Activated naive CD4-positive, alpha-beta T cell treated with anti-CD3 and anti-CD28 coated beads for 36 hours (primary cell): ENCODE results near the gene CCDC40. TPM values are rescaled to one million over a fixed set of nuclear protein-coding genes. Genes with fewer than 3 reads are reported as not detected.
"Not testable (repeated sequence)": the region's sequence is repeated elsewhere in the genome, so short reads cannot be mapped to it uniquely, and the experiment has no call there.

ENCODE experiments used
- CTCF ChIA-PET: fragments of 350-600 bp; sonication (Branson Sonifier 250); formaldehyde crosslinking; loops from one replicate; lab custom pipeline; 2021; ENCODE audit warnings: antibody characterized with exemption; lab: Charles Lee
- DNase-seq: peaks from one replicate; pipeline ENCODE4 v3.0.0-alpha.2; 2020
- H3K27ac Mint-ChIP-seq: one replicate; pipeline ENCODE4 v1.8.0; 2021; ENCODE audit warnings: mild to moderate bottlenecking, mixed read lengths
- H3K27me3 Mint-ChIP-seq: one replicate; pipeline ENCODE4 v1.8.0; 2021; ENCODE audit warnings: low read depth, mixed read lengths
- H3K36me3 Mint-ChIP-seq: one replicate; pipeline ENCODE4 v1.8.0; 2021; ENCODE audit warnings: low read depth, mixed read lengths
- H3K4me1 Mint-ChIP-seq: one replicate; pipeline ENCODE4 v1.8.0; 2021; ENCODE audit warnings: low read depth, mixed read lengths
- H3K4me3 Mint-ChIP-seq: one replicate; pipeline ENCODE4 v1.8.0; 2021; ENCODE audit warnings: mild to moderate bottlenecking, moderate library complexity, mixed read lengths
- H3K9me3 Mint-ChIP-seq: one replicate; pipeline ENCODE4 v1.8.0; 2021; ENCODE audit warnings: mixed read lengths
- intact Hi-C: fragments of 100-400 bp; cut with micrococcal nuclease; formaldehyde crosslinking; loops from one replicate; pipeline ENCODE4 v1.15.1; 2023
- total RNA-seq, 2 experiments: library from RNA; stranded (reverse); gene quantifications; one replicate each; pipeline ENCODE4 v1.2.3, GENCODE V29; 2021

Gene CCDC40
- total RNA-seq, 2 experiments from 2014 or later, result 0.32 TPM; not detected in 1

DNA sequence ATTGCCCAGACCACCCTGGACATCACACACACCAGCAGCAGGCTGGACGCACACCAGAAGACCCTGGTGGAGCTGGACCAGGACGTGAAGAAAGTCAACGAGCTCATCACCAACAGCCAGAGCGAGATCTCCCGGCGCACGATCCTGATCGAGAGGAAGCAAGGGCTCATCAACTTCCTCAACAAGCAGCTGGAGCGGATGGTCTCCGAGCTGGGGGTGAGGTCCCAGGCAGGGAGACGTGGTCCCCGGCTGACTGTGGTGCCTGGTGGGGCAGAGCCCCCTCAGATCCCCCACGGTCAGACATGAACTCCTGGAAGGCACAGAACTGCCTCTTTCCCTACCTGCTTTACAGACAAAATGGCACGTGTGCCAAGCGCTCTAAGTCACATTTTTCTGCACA, 48.3 kb downstream of the CCDC40 start:
- H3K36me3 Mint-ChIP-seq, result no peaks in the 10 kb centered on the region
- peaks cover 3% of the 10 kb centered on the region for H3K4me1 Mint-ChIP-seq
- H3K27me3 Mint-ChIP-seq, result no peaks in the 10 kb centered on the region
- CTCF ChIA-PET, result interaction anchor here (0.6 to 0.9 kb wide), 2 partner anchors 17 to 78 kb away, joined by 3 read pairs; no protein-coding TSS in a partner anchor
- H3K27ac Mint-ChIP-seq, result no peak overlapping the region
- no peak for DNase-seq
- no peak overlapping the region for H3K4me3 Mint-ChIP-seq
- no peaks in the 10 kb centered on the region for H3K9me3 Mint-ChIP-seq
- intact Hi-C loops, result loop anchor here (5.0 kb wide), 3 partner anchors 63 to 168 kb away; partner anchors contain the start of gene EIF4A3

- Mint-ChIP-seq H3K27me3 (no peaks in the 10 kb centered on the region), H3K27ac (no peak overlapping the region), H3K4me3 (no peak overlapping the region), H3K9me3 (no peaks in the 10 kb centered on the region), H3K4me1 (peaks cover 3% of the 10 kb centered on the region), H3K36me3 (no peaks in the 10 kb centered on the region)
- intact Hi-C loops, result no loop called here
- no peak for DNase-seq
- CTCF ChIA-PET, result no interaction called here
Measured at GRCh38 chr17:80086081-80086480, 49.6 kb downstream of the CCDC40 start.

DNA sequence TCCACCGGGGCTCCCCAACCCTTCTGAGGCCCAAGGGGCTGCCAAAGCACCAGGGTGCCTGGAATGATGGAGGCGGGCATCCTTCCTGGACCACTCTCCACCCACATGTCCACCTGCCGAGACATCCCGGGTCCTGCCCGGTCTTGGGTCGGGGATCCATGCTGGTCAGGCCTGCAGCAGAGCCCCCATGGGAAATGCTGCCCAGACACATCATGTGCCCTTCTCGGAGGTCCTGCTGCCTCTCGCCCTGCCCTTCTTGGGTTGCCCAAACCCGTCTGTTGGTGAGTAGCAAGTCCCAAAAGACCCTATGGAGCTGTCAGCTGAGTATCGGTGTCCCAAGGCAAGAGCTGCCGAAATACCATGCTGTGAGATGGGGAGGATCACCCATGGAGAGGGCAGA, 50.2 kb downstream of the CCDC40 start:
- Mint-ChIP-seq H3K4me3 (no peak overlapping the region), H3K27me3 (no peaks in the 10 kb centered on the region), H3K4me1 (peaks cover 3% of the 10 kb centered on the region), H3K27ac (no peak overlapping the region), H3K9me3 (no peaks in the 10 kb centered on the region), H3K36me3 (no peaks in the 10 kb centered on the region)
- intact Hi-C loops, result no loop called here
- CTCF ChIA-PET, result no interaction called here
- no peak for DNase-seq

- CTCF ChIA-PET, result no interaction called here
- H3K27me3 Mint-ChIP-seq, result no peaks in the 10 kb centered on the region
- intact Hi-C loops, result no loop called here
- H3K4me1 Mint-ChIP-seq, result peaks cover 3% of the 10 kb centered on the region
- DNase-seq, result no peak
- H3K27ac Mint-ChIP-seq, result no peak overlapping the region
- no peaks in the 10 kb centered on the region for H3K9me3 Mint-ChIP-seq
- H3K4me3 Mint-ChIP-seq, result no peak overlapping the region
- no peaks in the 10 kb centered on the region for H3K36me3 Mint-ChIP-seq
Measured at GRCh38 chr17:80087346-80088265, 51.2 kb downstream of the CCDC40 start.

DNA sequence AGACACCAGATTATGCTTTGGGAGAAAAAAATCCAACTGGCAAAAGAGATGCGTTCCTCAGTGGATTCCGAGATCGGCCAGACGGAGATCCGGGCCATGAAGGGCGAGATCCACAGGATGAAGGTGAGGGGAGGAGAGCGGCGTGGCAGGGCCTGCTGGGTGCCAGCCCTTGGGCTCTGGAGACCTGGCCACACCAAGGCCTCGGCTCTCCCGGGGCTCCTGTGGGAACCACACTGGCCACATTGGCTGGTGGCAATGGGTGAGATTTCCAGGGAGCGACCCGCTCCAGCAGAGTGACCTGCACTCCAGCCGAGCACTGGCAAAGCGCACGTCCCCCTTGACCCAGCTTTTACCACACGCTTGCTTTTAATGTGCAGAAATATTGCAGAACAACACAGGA, 53.3 kb downstream of the CCDC40 start:
- CTCF ChIA-PET, result interaction anchor here (0.6 kb wide), 1 partner anchor 56 kb away, joined by 3 read pairs; no protein-coding TSS in a partner anchor
- DNase-seq, result no peak
- intact Hi-C loops, result no loop called here
- no peak overlapping the region for H3K27ac Mint-ChIP-seq
- H3K4me1 Mint-ChIP-seq, result no peaks in the 10 kb centered on the region
- no peaks in the 10 kb centered on the region for H3K9me3 Mint-ChIP-seq
- H3K27me3 Mint-ChIP-seq, result no peaks in the 10 kb centered on the region
- no peaks in the 10 kb centered on the region for H3K36me3 Mint-ChIP-seq
- H3K4me3 Mint-ChIP-seq, result no peak overlapping the region

- H3K27ac Mint-ChIP-seq, H3K27me3 Mint-ChIP-seq, H3K36me3 Mint-ChIP-seq, DNase-seq, intact Hi-C loops, H3K9me3 Mint-ChIP-seq, H3K4me1 Mint-ChIP-seq, H3K4me3 Mint-ChIP-seq: not testable (repeated sequence)
- CTCF ChIA-PET, result interaction anchor here (0.6 kb wide), 1 partner anchor 55 kb away, joined by 3 read pairs; no protein-coding TSS in a partner anchor
Measured at GRCh38 chr17:80090164-80090563, 53.7 kb downstream of the CCDC40 start.

DNA sequence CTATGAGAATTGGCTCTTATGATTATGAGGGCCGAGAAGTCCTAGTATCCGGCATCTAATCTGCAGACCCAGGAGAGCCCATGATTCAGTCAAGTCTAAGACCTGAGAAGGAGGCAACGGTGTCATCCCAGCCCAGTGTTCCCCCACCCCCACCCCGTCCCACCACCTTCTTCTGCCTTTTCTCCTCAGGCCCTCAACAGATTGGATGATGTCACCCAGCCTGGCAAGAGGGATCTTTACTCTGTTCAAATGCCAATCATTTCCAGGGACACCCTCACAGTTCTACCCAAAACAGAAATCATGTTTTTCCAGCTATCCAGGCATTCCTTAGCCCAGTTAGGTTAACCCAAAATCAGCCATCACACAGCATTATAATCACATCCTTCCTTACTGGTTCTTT, 54.9 kb downstream of the CCDC40 start:
- H3K36me3 Mint-ChIP-seq, result no peaks in the 10 kb centered on the region
- CTCF ChIA-PET, result interaction anchor here (1.5 to 1.9 kb wide), 2 partner anchors 9 to 10 kb away, joined by 6 to 9 read pairs; partner anchors contain the start of gene GAA
- DNase-seq, result no peak
- H3K4me1 Mint-ChIP-seq, result no peaks in the 10 kb centered on the region
- intact Hi-C loops, result no loop called here
- no peak overlapping the region for H3K27ac Mint-ChIP-seq
- no peaks in the 10 kb centered on the region for H3K9me3 Mint-ChIP-seq
- H3K27me3 Mint-ChIP-seq, result no peaks in the 10 kb centered on the region
- no peak overlapping the region for H3K4me3 Mint-ChIP-seq

DNA sequence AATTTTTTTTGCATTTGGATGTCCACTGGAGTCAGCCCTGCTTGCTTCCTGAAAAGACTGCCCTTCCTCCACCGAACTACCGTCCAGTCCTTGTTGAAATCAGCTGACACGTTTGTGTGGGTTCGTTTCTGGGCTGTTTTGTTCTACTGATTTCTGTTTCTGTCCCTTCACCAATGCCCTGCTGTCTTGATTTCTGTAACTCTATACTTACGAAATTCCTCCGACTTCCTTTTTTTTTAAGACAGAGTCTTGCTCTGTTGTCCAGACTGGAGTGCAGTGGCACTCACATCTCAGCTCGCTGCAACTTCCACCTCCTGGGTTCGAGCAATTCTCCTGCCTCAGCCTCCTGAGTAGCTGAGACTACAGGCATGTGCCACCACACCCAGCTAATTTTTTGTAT, 56.5 kb downstream of the CCDC40 start:
- intact Hi-C loops, result no loop called here
- no peak overlapping the region for H3K4me3 Mint-ChIP-seq
- CTCF ChIA-PET, result interaction anchor here (0.6 to 1.9 kb wide), 4 partner anchors 9 to 482 kb away, joined by 3 to 9 read pairs (median 4); partner anchors contain the start of gene GAA
- no peak overlapping the region for H3K27ac Mint-ChIP-seq
- no peaks in the 10 kb centered on the region for H3K27me3 Mint-ChIP-seq
- no peak for DNase-seq
- H3K9me3 Mint-ChIP-seq, result no peaks in the 10 kb centered on the region
- no peaks in the 10 kb centered on the region for H3K4me1 Mint-ChIP-seq
- H3K36me3 Mint-ChIP-seq, result no peaks in the 10 kb centered on the region

GRCh38 chr17:80095038-80095843, 58.8 kb downstream of the CCDC40 start:
- H3K27ac Mint-ChIP-seq, result no peak overlapping the region
- intact Hi-C loops, result no loop called here

DNA sequence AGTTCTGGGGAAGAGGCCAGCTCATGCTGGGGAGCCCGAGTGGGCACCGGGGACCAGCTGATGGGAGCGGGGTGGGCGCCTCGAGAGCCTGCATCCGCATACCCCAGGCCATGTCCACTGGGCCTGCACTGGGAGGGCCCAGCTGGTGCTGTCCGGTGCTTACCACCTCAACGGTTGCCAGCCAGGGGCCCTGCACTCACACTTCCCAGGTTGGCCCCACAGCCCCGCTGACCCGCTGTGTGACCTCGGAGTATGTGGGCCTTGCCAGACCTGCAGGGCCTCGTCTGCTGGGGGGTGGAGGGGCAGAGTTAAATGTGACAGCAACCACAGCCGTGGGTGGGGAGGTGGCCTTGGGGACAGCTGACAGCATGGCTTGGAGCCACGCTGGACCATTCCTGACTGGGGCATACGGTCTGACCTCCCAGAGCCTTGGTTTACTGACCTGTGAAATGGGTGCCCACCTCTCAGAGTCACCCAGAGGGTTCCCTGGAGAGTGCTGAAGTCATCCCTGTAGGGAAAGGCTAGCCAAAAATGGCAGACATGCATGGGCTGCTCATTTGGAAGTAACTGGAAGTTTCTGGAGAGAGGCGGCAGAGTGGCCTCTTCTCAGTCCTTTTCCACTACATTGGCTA, 59.5 kb downstream of the CCDC40 start:
- no peak overlapping the region for H3K4me3 Mint-ChIP-seq
- no peaks in the 10 kb centered on the region for H3K27me3 Mint-ChIP-seq
- no peak overlapping the region for H3K27ac Mint-ChIP-seq
- CTCF ChIA-PET, result no interaction called here
- DNase-seq, result no peak
- H3K36me3 Mint-ChIP-seq, result no peaks in the 10 kb centered on the region
- peaks cover 14% of the 10 kb centered on the region for H3K4me1 Mint-ChIP-seq
- intact Hi-C loops, result no loop called here
- no peaks in the 10 kb centered on the region for H3K9me3 Mint-ChIP-seq

More at GRCh38 chr17:80095038-80095843, 58.8 kb downstream of the CCDC40 start:
- no peak for DNase-seq
- peaks cover 8% of the 10 kb centered on the region for H3K4me1 Mint-ChIP-seq
- H3K27me3 Mint-ChIP-seq, result no peaks in the 10 kb centered on the region
- H3K36me3 Mint-ChIP-seq, result no peaks in the 10 kb centered on the region
- CTCF ChIA-PET, result no interaction called here
- no peaks in the 10 kb centered on the region for H3K9me3 Mint-ChIP-seq
- H3K4me3 Mint-ChIP-seq, result no peak overlapping the region

DNA sequence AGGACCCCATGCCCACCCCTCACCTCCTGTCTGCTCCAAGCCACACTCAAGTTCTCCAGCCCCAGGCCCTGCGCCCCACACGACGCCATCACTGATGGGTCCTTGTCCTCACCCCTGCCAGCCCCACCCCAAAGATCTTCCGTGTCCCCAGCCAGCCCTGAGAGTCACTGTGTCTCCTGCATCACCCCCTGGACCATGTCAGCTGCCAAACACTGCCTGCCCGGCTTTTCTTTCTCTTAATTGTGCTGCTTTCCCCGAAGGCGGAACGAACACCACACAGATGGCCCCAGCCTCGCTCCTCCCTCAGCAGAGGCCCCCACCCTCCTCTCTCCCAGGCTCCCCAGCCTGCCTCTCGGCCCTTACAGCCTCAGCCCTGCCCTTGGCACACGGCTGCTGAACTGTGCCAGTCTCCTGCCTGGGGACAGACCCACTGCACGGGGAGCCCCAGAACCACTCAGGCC, 60.1 kb downstream of the CCDC40 start:
- H3K36me3 Mint-ChIP-seq, result no peaks in the 10 kb centered on the region
- H3K27me3 Mint-ChIP-seq, result no peaks in the 10 kb centered on the region
- CTCF ChIA-PET, result no interaction called here
- peaks cover 14% of the 10 kb centered on the region for H3K4me1 Mint-ChIP-seq
- no peak for DNase-seq
- no peaks in the 10 kb centered on the region for H3K9me3 Mint-ChIP-seq
- no peak overlapping the region for H3K4me3 Mint-ChIP-seq
- intact Hi-C loops, result no loop called here
- H3K27ac Mint-ChIP-seq, result no peak overlapping the region

DNA sequence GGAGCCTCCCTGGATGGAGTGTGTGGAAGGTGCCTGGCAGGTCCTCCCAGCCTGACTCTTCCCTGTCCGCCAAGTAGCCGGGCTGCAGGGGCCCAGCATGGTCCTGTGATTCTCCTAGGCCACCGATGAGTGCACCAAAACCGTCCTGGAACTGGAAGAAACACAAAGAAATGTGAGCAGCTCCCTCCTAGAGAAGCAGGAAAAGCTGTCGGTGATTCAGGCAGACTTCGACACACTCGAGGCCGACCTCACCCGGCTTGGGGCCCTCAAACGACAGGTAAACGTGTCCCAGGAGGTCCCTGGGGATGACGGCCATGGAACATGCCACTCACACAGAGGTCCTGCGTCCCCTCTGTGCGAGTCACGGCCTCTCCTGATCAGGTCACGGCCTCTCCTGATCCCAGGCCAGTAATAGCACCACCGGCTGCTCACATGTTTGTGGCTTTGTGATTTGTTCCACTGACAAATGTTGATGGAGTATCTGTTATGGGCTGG, 60.7 kb downstream of the CCDC40 start:
- Mint-ChIP-seq H3K36me3 (no peaks in the 10 kb centered on the region), H3K4me3 (no peak overlapping the region), H3K9me3 (no peaks in the 10 kb centered on the region), H3K4me1 (peaks cover 17% of the 10 kb centered on the region), H3K27ac (no peak overlapping the region), H3K27me3 (no peaks in the 10 kb centered on the region)
- intact Hi-C loops, result no loop called here
- CTCF ChIA-PET, result no interaction called here
- no peak for DNase-seq
